Right renal pelvis (tissue), 4 donors: ENCODE data around the gene DIP2A. TPM values are rescaled to one million over a fixed set of nuclear protein-coding genes. Genes with fewer than 3 reads are reported as not detected.

Source experiments
- DNase-seq, 4 donors: peaks; one replicate each; pipeline ENCODE4 v3.0.0-alpha.2; 2013; ENCODE audit warnings: low read depth in 4 of 4, low spot score in 3 of 4, missing footprints in 1 of 4
- polyA plus RNA-seq, 4 donors: library from polyadenylated mRNA; unstranded; fragments of 120-200 nt; gene quantifications; one replicate each; pipeline ENCODE4 v1.2.1, GENCODE V29; 2013; ENCODE audit not compliant: insufficient read length in 4 of 4

DIP2A gene
- polyA plus RNA-seq, 4 donors = 27.1 to 37.5 (median 28.8) TPM

DNA sequence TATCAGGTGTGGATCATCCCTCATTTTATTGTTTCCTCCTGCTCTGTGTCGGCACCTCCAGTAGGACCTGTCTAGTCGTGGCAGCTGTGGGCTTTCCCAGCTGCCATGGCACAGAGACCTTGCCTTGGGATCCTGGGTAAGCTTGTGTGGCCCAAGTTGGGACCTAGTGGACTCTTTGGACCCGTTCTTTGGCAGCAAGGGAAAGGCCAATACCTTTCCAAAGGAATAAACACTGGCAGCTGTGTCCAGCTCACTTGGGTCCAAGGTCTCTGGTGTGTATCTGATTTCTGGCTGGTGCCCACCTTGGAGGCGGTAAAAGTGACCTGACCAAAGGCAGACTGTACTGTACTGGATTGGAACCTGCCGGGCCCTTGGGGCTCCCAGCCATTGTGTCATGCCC lies 21.8 kb downstream of the DIP2A start:
- no peak for DNase-seq

GRCh38 chr21:46482225-46482845 lies 23.6 kb downstream of the DIP2A start:
- DNase-seq = no peak

- DNase-seq = no peak
These were observed 24.1 kb downstream of the DIP2A start for GRCh38 chr21:46482846-46483231.

DNA sequence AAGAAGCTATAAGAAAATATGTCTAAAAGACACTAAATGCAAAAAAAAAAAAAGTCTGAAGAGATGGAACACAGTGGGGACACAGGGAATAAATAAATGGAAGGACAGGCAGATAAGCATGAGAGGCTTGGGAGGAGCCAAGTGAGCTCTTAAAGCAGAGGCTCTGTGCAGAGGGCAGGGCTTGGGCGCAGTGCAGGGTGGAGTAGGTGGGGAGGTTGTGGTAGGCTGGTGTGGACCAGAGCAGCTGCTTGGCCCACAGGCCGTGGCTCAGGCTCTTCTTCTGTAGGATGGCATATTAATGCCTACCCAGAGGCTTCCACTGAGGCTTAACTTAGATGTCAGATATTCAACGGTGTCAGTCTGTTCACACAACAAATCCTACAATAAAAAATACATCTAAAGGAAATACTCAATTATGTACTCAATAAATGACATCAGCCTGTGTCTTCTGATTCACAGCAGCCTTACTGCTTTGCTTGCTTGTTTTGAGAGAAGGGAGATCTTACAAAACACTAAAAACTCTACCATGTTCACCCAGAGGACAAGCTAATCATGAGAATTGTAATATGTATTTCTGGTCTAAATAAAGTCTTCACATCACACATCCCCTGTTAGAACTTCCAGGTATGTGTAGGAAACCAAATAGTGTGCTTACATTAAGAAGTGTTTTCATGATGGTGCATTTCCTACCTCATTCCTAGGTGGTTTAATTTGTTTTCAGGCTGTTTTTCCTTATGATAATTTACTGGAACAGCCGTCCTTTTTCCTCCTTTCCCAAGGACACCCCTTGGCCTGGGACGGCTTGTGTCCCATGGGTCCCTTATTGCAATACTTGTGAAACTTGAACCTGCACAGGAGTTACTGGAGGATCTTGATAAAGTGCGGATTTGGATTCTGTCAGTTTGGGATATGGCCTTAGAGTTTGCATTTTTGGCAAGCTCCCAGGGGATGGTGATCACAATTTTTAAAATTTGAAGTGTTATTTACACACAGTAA lies 24.9 kb downstream of the DIP2A start:
- DNase-seq = no peak

DNA sequence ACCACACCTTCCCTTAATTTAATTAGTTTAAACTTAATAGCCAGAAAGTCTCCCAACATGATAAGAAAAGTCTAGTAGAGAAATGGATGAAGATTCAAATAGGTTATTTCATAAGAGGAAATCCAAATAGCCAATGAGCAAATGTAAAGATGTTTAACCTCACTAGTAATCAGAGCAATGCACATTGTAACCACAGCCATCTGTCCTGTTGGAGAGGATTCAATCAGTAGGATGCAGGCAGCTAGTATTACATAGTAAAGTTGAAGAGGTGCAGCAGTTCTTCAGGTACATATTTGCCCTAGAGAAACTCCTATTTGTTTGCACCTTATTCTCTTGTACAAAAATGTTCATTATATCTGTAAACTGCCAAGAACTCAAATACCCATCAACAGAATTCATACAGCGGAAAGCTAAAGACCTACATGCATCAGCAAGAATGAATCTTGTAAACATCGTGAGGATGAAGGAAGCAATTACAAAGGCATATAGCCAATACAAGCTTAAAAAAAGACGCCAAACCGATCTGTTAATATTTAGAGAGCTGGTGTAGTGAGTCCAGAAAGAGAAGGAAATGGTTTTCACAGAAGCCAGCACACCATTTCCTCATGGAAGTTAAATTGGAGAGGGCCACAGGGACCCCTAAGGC lies 27.9 kb downstream of the DIP2A start:
- DNase-seq = no peak

DNA sequence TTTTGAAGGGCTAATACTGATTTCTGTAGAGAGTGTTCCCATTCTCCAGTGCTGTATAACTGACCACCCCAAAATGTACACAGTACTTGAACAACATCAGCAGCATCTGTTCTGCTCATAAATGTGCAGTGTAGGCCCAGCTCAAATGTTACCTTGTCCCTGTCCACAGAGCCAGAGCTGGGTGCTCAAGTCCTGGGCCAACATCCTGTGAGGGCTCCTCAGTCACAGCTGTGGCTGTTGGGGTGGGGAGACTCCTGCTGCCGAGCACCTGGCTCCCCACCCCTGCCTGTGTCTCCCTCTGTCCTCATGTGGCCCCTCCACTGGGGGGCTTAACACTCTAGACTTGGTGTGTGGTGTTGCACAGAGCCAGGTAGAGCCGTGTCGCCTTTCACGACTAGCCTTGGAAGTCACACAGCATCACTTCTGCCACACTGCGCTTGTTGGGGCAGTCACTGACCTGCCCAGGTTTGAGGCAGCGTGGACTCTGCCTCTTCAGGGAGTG lies 30.5 kb downstream of the DIP2A start:
- DNase-seq = no peak

DNA sequence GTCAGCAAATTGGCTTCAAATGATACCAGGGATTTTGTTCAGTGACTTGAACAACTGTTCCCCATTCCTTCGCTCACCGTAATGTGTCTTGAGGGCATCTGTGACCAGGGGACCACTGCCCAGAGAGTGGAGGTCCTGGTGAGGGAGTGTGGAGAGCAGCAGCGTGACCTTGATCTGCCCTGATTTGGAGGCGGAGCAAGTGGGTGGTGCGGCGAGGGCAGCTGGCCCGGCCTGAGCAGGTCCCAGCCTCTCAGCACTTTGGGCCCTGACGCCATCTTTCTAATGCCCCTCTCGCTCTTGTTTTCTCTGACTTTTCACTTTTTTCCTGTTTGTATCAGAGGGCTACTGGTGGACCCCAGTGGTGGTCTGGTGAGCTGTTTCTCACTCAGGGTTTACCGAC lies 31.1 kb downstream of the DIP2A start:
- no peak for DNase-seq

DNA sequence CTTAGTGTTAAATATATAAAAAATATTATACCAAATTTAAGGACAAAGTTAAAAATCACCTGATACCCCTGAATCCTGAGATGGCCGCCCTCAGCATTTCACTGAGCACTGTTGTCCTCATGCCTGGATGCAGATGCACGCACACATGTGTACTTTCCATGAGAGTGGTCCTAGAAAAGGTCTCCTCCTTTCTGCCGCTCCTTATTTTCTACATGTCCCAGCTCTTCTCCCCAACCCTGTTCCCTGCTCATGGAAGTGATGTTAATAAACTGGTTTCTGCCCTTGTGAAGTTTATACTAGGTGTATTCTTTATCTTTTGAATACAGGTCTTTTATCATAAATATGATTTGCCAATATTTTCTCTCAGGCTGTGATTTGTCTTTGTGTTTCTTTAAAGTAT lies 32.9 kb downstream of the DIP2A start:
- DNase-seq = no peak

- no peak for DNase-seq
These were observed 34.2 kb downstream of the DIP2A start for GRCh38 chr21:46492851-46493250.

- no peak for DNase-seq
These were observed 35.1 kb downstream of the DIP2A start for GRCh38 chr21:46493828-46494227.

GRCh38 chr21:46498335-46499050 lies 39.8 kb downstream of the DIP2A start:
- no peak for DNase-seq

GRCh38 chr21:46500224-46500861 lies 41.7 kb downstream of the DIP2A start:
- no peak for DNase-seq

- DNase-seq = no peak
These were observed 45.3 kb downstream of the DIP2A start for GRCh38 chr21:46503922-46504550.

GRCh38 chr21:46504666-46505065 lies 46.0 kb downstream of the DIP2A start:
- no peak for DNase-seq

- DNase-seq = no peak
These were observed 48.9 kb downstream of the DIP2A start for GRCh38 chr21:46507562-46507961.

- no peak for DNase-seq
These were observed 51.2 kb downstream of the DIP2A start for GRCh38 chr21:46509741-46510502.

GRCh38 chr21:46515109-46515508 lies 56.4 kb downstream of the DIP2A start:
- no peak for DNase-seq

DNA sequence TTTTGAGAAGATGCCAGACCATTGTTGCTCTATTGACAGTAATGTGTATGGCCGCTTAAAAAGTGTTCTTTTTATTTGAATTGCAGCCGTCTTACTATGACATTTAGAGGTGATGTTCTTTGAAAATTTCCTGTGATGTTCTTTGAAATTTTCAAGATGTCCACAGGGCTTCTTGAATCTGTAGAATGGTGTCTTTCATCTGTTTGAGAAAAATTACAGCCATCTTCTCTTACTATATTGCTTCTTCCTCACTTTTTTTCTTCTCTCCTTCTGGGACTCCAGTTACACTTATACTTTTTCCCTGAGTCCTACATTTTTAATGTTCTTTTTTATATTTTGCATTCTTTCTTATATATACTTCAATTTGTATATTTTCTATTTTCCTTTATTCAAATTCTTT lies 57.4 kb downstream of the DIP2A start:
- no peak for DNase-seq

DNA sequence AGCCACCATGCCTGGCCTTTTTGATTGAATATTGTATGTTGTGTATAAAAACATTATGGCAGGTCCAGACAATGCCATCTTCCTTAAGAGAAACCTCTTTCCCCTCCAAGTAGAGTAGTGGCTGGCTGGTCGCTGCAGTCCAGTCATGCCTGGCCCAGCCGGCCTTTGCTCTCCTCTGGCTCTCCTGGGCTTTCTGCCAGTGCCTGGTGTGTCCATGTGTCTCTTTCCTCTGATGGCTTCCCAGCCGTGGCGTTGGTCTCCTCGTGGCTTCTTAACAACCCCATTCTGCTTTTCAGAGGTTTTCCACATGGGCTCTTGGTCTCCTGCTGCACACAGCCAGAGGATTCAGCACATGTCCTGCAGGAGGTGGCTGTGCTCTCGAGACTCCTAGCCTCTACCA lies 58.7 kb downstream of the DIP2A start:
- no peak for DNase-seq
